ENCODE data around the gene KRTAP10-4. TPM values are rescaled to one million over a fixed set of nuclear protein-coding genes. Genes with fewer than 3 reads are reported as not detected.

Gene KRTAP10-4
- total and polyA plus RNA-seq, 2 donors: not detected

GRCh38 chr21:44530903-44531605, 42.5 kb upstream of the KRTAP10-4 start:
- Histone ChIP-seq H3K4me3 (ENCODE audit: low read depth, low read length) (no peak overlapping the region), H3K27ac (ENCODE audit: low read depth) (no peak overlapping the region), H3K4me1 (ENCODE audit: insufficient read depth) (no peaks in the 10 kb centered on the region), H3K36me3 (ENCODE audit: insufficient read depth) (no peaks in the 10 kb centered on the region)
- DNase-seq (ENCODE audit: extremely low spot score): no peak
- 88% methylated on average over 23 of the region's 23 CpGs for WGBS

DNA sequence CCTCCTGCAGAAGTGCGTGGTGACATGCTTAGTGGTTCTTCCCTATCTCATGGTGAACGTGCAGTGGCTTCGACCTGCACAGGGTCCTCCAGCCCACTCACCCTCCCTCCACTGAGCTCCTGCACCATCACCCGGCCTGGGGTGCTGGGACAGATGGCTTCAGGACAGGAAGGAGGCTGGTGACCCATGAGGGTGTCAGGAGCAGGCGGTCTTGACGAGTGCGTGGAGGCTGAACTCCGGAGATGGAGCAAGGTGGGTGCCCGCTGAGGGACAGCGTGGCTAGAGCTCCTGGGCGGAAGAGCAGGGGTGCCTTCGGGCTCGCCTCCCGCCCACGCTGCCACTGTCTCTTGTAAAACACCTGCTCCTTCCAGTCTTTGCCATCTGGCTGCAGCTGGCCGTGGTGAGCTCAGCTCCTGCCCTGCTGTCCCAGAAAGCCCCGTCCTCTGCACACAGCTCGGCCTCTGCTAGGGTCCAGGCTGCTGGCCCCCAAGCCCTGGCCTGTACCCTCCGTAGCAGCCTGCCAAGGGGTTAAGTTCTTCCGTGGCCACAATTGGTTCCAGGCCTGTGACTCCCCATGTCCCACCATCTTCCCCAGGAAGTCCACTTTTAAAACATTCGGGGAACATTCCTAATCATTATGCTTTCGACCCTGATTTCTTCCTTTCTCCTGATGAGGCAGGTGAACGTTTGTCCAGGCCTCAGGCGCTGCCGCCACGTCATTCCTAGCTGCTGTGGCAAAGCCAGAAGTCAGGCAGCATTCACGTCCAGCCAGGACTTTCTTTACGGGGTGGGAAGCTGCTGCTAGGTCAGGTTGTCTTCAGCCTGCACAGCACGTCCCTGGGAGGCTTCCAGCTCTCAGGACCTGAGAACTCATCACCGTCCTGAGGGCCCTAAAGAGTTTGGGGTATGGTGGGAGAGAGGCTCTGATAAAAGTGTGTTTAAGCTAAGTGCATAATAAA, 41.6 kb upstream of the KRTAP10-4 start:
- H3K4me1 ChIP-seq (ENCODE audit: insufficient read depth): no peaks in the 10 kb centered on the region
- no peaks in the 10 kb centered on the region for H3K36me3 ChIP-seq (ENCODE audit: insufficient read depth)
- no peak for DNase-seq (ENCODE audit: extremely low spot score)
- no peak overlapping the region for H3K4me3 ChIP-seq (ENCODE audit: low read depth, low read length)
- WGBS: 72% methylated on average over 30 of the region's 30 CpGs
- no peak overlapping the region for H3K27ac ChIP-seq (ENCODE audit: low read depth)

- WGBS: 86% methylated on average over 16 of the region's 16 CpGs
- Histone ChIP-seq H3K4me1 (ENCODE audit: insufficient read depth) (no peaks in the 10 kb centered on the region), H3K36me3 (ENCODE audit: insufficient read depth) (no peaks in the 10 kb centered on the region), H3K4me3 (ENCODE audit: low read depth, low read length) (no peak overlapping the region), H3K27ac (ENCODE audit: low read depth) (no peak overlapping the region)
- DNase-seq (ENCODE audit: extremely low spot score): no peak
Measured at GRCh38 chr21:44532712-44533111, 40.8 kb upstream of the KRTAP10-4 start.

- WGBS: 89% methylated on average over 37 of the region's 37 CpGs
- no peak for DNase-seq (ENCODE audit: extremely low spot score)
- Histone ChIP-seq H3K4me1 (ENCODE audit: insufficient read depth) (no peaks in the 10 kb centered on the region), H3K36me3 (ENCODE audit: insufficient read depth) (no peaks in the 10 kb centered on the region), H3K4me3 (ENCODE audit: low read depth, low read length) (no peak overlapping the region), H3K27ac (ENCODE audit: low read depth) (no peak overlapping the region)
Measured at GRCh38 chr21:44533121-44533890, 40.2 kb upstream of the KRTAP10-4 start.

GRCh38 chr21:44533891-44534627, 39.5 kb upstream of the KRTAP10-4 start:
- DNase-seq (ENCODE audit: extremely low spot score): no peak
- WGBS: 86% methylated on average over 21 of the region's 21 CpGs
- H3K27ac ChIP-seq (ENCODE audit: low read depth): no peak overlapping the region
- no peak overlapping the region for H3K4me3 ChIP-seq (ENCODE audit: low read depth, low read length)
- H3K4me1 ChIP-seq (ENCODE audit: insufficient read depth): no peaks in the 10 kb centered on the region
- no peaks in the 10 kb centered on the region for H3K36me3 ChIP-seq (ENCODE audit: insufficient read depth)

DNA sequence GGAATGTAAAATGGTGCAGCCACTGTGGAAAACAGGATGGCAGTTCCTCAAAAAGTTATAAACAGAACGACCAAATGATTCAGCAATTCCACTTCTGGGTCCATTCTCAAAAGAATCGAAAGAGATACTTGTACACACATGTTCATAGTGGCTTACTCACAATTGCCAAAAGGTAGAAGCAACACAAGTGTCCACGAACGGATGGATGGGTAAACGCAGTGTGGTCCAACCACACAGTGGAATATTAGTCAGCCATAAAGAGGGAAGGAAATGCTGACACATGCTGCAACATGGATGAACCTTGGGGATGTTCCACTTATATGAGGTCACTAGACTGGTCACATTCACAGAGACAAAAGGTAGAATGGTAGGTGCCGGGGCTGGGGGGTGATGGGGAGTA, 38.8 kb upstream of the KRTAP10-4 start:
- H3K36me3 ChIP-seq (ENCODE audit: insufficient read depth): no peaks in the 10 kb centered on the region
- no peak overlapping the region for H3K4me3 ChIP-seq (ENCODE audit: low read depth, low read length)
- 93% methylated on average over 6 of the region's 6 CpGs for WGBS
- DNase-seq (ENCODE audit: extremely low spot score): no peak
- no peaks in the 10 kb centered on the region for H3K4me1 ChIP-seq (ENCODE audit: insufficient read depth)
- H3K27ac ChIP-seq (ENCODE audit: low read depth): no peak overlapping the region

DNA sequence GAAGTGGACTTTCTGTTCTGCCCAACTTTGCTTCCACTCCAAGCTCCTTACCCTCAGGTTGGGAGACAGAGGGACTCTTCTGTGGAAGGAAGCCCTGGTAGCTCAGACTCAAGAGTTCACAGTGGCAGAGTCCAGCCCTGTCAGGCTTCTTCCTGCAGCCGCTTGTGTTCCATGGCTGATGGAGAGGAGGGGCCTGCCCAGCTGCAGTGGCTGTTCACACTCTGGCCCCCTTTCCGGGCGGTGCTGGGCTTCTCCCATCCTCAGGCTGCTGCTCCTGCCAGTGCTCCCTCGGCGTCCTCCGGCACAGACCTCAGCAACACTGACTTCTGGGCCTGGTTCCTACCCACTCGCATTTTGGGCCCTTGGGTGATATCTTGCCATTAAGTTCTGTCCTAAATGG, 37.6 kb upstream of the KRTAP10-4 start:
- WGBS: 44% methylated on average over 7 of the region's 7 CpGs
- DNase-seq (ENCODE audit: extremely low spot score): no peak
- H3K4me1 ChIP-seq (ENCODE audit: insufficient read depth): no peaks in the 10 kb centered on the region
- no peaks in the 10 kb centered on the region for H3K36me3 ChIP-seq (ENCODE audit: insufficient read depth)
- H3K27ac ChIP-seq (ENCODE audit: low read depth): no peak overlapping the region
- no peak overlapping the region for H3K4me3 ChIP-seq (ENCODE audit: low read depth, low read length)

GRCh38 chr21:44537930-44538911, 35.3 kb upstream of the KRTAP10-4 start:
- no peaks in the 10 kb centered on the region for H3K4me1 ChIP-seq (ENCODE audit: insufficient read depth)
- no peak overlapping the region for H3K27ac ChIP-seq (ENCODE audit: low read depth)
- DNase-seq (ENCODE audit: extremely low spot score): no peak
- H3K4me3 ChIP-seq (ENCODE audit: low read depth, low read length): no peak overlapping the region
- no peaks in the 10 kb centered on the region for H3K36me3 ChIP-seq (ENCODE audit: insufficient read depth)
- 91% methylated on average over 33 of the region's 33 CpGs for WGBS

DNA sequence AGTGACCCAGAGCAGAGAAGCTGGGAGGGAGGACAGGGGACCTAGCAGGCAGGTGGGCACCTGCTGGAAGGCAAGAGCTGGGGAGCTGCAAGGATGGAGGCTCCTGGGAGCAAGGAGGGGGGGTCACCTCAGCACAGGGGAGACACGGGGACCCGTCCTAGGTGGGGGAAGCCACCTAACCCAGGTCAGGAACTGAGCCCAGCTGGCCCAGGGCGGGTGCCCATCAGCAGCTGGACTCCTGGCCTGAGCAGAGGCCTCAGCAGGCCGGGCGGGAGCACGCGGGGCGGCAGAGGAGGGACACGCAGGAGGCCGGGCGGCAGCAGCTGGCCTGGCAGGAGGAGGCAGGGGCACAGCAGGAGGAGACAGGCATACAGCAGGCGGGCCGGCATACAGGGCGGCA, 34.5 kb upstream of the KRTAP10-4 start:
- no peak overlapping the region for H3K27ac ChIP-seq (ENCODE audit: low read depth)
- H3K36me3 ChIP-seq (ENCODE audit: insufficient read depth): no peaks in the 10 kb centered on the region
- H3K4me3 ChIP-seq (ENCODE audit: low read depth, low read length): no peak overlapping the region
- WGBS: 69% methylated on average over 14 of the region's 14 CpGs
- no peak for DNase-seq (ENCODE audit: extremely low spot score)
- no peaks in the 10 kb centered on the region for H3K4me1 ChIP-seq (ENCODE audit: insufficient read depth)

GRCh38 chr21:44539991-44540666, 33.4 kb upstream of the KRTAP10-4 start, which contains the start of gene KRTAP10-1:
TSS of gene KRTAP10-1 (minus strand) at chr21:44540195. CDS start at chr21:44540150, 45 bp downstream.
- 67% methylated on average over 21 of the region's 21 CpGs for WGBS

DNA sequence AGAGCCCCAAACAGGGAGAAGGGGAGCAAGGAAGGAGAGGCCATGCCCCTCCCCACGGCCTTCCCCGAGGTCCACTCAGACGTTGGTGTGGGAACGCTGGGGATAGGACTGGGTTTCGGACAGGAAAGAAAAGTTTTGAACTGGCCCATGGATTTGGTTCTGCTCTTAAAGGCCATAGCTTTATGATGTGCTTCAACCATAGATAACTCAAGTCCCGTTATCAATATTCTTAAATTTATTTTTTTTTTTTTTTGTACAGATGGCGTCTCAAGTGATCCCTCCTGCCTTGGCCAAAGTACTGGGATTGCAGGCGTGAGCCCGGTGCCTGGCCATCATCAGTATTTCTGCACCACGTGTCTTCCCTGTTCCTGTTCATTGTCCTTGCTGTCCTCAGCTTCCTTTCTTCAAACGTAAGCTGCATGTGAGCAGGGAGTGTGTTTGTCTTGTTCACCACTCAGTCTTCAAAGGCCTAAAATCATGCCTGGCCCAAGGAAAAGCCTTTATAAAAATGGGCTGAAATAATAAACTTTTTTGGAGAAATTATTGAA, 32.7 kb upstream of the KRTAP10-4 start:
- Histone ChIP-seq H3K27ac (ENCODE audit: low read depth) (no peak overlapping the region), H3K36me3 (ENCODE audit: insufficient read depth) (no peaks in the 10 kb centered on the region), H3K4me3 (ENCODE audit: low read depth, low read length) (no peak overlapping the region), H3K4me1 (ENCODE audit: insufficient read depth) (no peaks in the 10 kb centered on the region)
- 77% methylated on average over 11 of the region's 11 CpGs for WGBS
- no peak for DNase-seq (ENCODE audit: extremely low spot score)

More at GRCh38 chr21:44539991-44540666, 33.4 kb upstream of the KRTAP10-4 start, which contains the start of gene KRTAP10-1:
- Histone ChIP-seq H3K36me3 (ENCODE audit: insufficient read depth) (no peaks in the 10 kb centered on the region), H3K4me1 (ENCODE audit: insufficient read depth) (no peaks in the 10 kb centered on the region), H3K4me3 (ENCODE audit: low read depth, low read length) (no peak within 1 kb of the TSS), H3K27ac (ENCODE audit: low read depth) (no peak within 1 kb of the TSS)
- DNase-seq (ENCODE audit: extremely low spot score): no peak
